ENCODE data around the gene HGFAC. TPM values are rescaled to one million over a fixed set of nuclear protein-coding genes. Genes with fewer than 3 reads are reported as not detected.

HGFAC gene
- polyA plus RNA-seq, 1 of the 3 experiments (the other 2 are of a cell fraction) = 0.43 TPM

GRCh38 chr4:3411676-3412075 is 30.1 kb upstream of the HGFAC start:
- TF ChIP-seq ELF1 (IDR thresholded peaks at IDR 0.05) = no peak
- TF ChIP-seq TAF1 (IDR thresholded peaks at IDR 0.05; ENCODE audit: borderline replicate concordance, low read depth, low read length) = no peak
- no peak for TF ChIP-seq YY1 (IDR thresholded peaks at IDR 0.05; ENCODE audit: low read depth)
- TF ChIP-seq EZH2phosphoT487 (IDR thresholded peaks at IDR 0.05; ENCODE audit: borderline replicate concordance, low read depth) = no peak
- no peak for TF ChIP-seq EP300 (IDR thresholded peaks at IDR 0.05; ENCODE audit: borderline replicate concordance in 1 of 2, low read depth in 1 of 2, low read length in 1 of 2)
- TF ChIP-seq CHD2 (IDR thresholded peaks at IDR 0.05; ENCODE audit: low read length, partially characterized antibody) = no peak
- no peak for TF ChIP-seq POLR2AphosphoS5 (IDR thresholded peaks at IDR 0.05; ENCODE audit: low read depth, low read length)
- no peak for TF ChIP-seq JUND (IDR thresholded peaks at IDR 0.05)
- no peak for TF ChIP-seq GABPA (IDR thresholded peaks at IDR 0.05; ENCODE audit: low read depth)
- TF ChIP-seq TEAD4 (IDR thresholded peaks at IDR 0.05; ENCODE audit: borderline replicate concordance, insufficient read depth) = no peak
- no peak for TF ChIP-seq FOXJ3 (CRISPR knock-in tag; IDR thresholded peaks at IDR 0.05)
- no peak for TF ChIP-seq NFIC (IDR thresholded peaks at IDR 0.05; ENCODE audit: borderline replicate concordance)
- no peak for TF ChIP-seq IRF3 (IDR thresholded peaks at IDR 0.05; ENCODE audit: low read depth, low read length)
- no peak for TF ChIP-seq TCF12 (IDR thresholded peaks at IDR 0.05)
- TF ChIP-seq USF2 (IDR thresholded peaks at IDR 0.05; ENCODE audit: borderline replicate concordance, low read depth, low read length) = no peak
- TF ChIP-seq NRF1 (IDR thresholded peaks at IDR 0.05; ENCODE audit: low read depth, low read length) = no peak
- no peak overlapping the region for H2AFZ ChIP-seq (ENCODE audit: low read depth)
- peaks cover 0 to 14% of the 10 kb centered on the region in 2 experiments; a peak in 2 of 4 replicates for H3K4me1 ChIP-seq (ENCODE audit: control insufficient read depth in 1 of 2, insufficient read depth in 2 of 2, low read depth in 1 of 2, low read length in 1 of 2)
- no peak overlapping the region for H3K4me2 ChIP-seq
- 0 out of 2 replicates have a peak, but pooled peaks cover 4% of the 10 kb centered on the region for H4K20me1 ChIP-seq (ENCODE audit: insufficient read depth)
- 95% methylated on average over 17 of the region's 17 CpGs for WGBS (ENCODE audit: low lambda C conversion rate)
- no peaks in the 10 kb centered on the region for H3K27me3 ChIP-seq (ENCODE audit: insufficient read depth)
- CTCF ChIA-PET = interaction anchor here (1.3 kb wide), 1 partner anchor 32 kb away, joined by 4 read pairs; no protein-coding TSS in a partner anchor
- no peaks in the 10 kb centered on the region for H3K9me2 ChIP-seq
- DNase-seq = no peak
- POLR2A ChIA-PET = no interaction called here
- H3K27ac ChIP-seq (ENCODE audit: low read depth in 2 of 2, low read length in 1 of 2) = no peak overlapping the region
- peaks cover 0 to 12% of the 10 kb centered on the region in 2 experiments for H3K36me3 ChIP-seq (replicated peaks in 1 of 2; ENCODE audit: control insufficient read depth in 1 of 2, insufficient read depth in 2 of 2, low read length in 1 of 2)
- 0 out of 2 replicates have a peak, but pooled peaks cover 3% of the 10 kb centered on the region for H3K79me2 ChIP-seq (ENCODE audit: insufficient read depth)
- H3K9me3 ChIP-seq = no peaks in the 10 kb centered on the region
- no peak overlapping the region for H3K9ac ChIP-seq
- H3F3A ChIP-seq (replicated peaks; ENCODE audit: insufficient read depth) = no peaks in the 10 kb centered on the region
- H3K4me3 ChIP-seq (ENCODE audit: low read depth in 2 of 2, low read length in 1 of 2) = no peak overlapping the region
